ENCODE results near the gene HS6ST2. TPM values are rescaled to one million over a fixed set of nuclear protein-coding genes. Genes with fewer than 3 reads are reported as not detected.

HS6ST2 gene
- total and polyA plus RNA-seq, 10 of the 15 experiments (the other 5 are each of a cell fraction or from before 2014, with no cell fraction given) = not detected

DNA sequence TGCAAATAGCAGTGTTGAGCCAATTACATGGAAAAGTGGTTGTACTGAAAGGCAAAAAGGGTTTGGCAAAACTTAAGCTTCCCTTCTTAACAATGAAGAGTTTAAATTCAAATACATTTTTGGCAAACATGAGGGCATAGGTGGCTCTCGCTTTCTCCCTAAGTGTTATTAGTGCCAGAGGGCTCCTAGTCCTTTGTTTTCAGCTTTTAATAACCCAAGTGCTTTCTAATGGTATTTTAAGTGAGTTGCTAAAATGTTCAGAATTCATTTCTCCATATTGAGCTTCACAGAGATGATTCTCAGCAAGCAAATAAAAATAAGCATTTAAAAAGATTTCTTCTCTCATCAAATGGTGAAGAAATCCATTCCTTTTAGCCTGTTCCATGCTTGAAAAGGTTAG lies 123.7 kb downstream of the HS6ST2 start:
- no TSS peak for BruUV-seq (replicated peaks)
- RAD21 ChIA-PET (ENCODE audit: unreplicated experiment) = no interaction called here
- Histone ChIP-seq H3K9ac (ENCODE audit: control insufficient read depth, insufficient read depth, low read length) (no peak overlapping the region), H4K20me1 (ENCODE audit: control insufficient read depth, insufficient read depth) (no peaks in the 10 kb centered on the region), H3K4me3 (no peak overlapping the region), H2AFZ (ENCODE audit: control insufficient read depth, low read depth, low read length) (no peak overlapping the region), H3K9me3 (replicated peaks; ENCODE audit: control insufficient read depth, insufficient read depth, low read length) (no peaks in the 10 kb centered on the region), H3K27me3 (replicated peaks in 1 of 2; ENCODE audit: control insufficient read depth in 2 of 2, insufficient read depth in 2 of 2, low read length in 1 of 2) (no peaks in the 10 kb centered on the region; a peak in 3 of 4 replicates), H3K36me3 (ENCODE audit: control insufficient read depth in 2 of 2, insufficient read depth in 2 of 2, low read length in 1 of 2) (no peaks in the 10 kb centered on the region), H3K4me2 (ENCODE audit: control insufficient read depth, insufficient read depth) (no peak overlapping the region), H3K79me2 (ENCODE audit: control insufficient read depth, insufficient read depth, low read length) (no peaks in the 10 kb centered on the region), H3K27ac (ENCODE audit: control insufficient read depth, insufficient read depth) (no peak overlapping the region), H3K4me1 (ENCODE audit: control insufficient read depth, insufficient read depth, low read length) (no peaks in the 10 kb centered on the region)
- SMC1A ChIA-PET (ENCODE audit: uncharacterized antibody, unreplicated experiment) = no interaction called here
- no peak for FAIRE-seq
- TF ChIP-seq TCF7 (IDR thresholded peaks at IDR 0.05; ENCODE audit: borderline replicate concordance) = no peak
- TF ChIP-seq GATAD2B (conservative IDR thresholded peaks at IDR 0.05; ENCODE audit: low read depth) = no peak
- no peak for TF ChIP-seq CEBPB (IDR thresholded peaks at IDR 0.05; ENCODE audit: borderline replicate concordance in 1 of 2, low read depth in 2 of 2, low read length in 2 of 2)
- no peak for TF ChIP-seq NRF1 (conservative IDR thresholded peaks at IDR 0.05; ENCODE audit: low read depth, low read length)
- TF ChIP-seq ETV6 (conservative IDR thresholded peaks at IDR 0.05 in 1 of 2, IDR thresholded peaks at IDR 0.05 in 1 of 2; ENCODE audit: borderline replicate concordance in 1 of 2, low read depth in 1 of 2) = no peak
- TF ChIP-seq, protein P1, sequence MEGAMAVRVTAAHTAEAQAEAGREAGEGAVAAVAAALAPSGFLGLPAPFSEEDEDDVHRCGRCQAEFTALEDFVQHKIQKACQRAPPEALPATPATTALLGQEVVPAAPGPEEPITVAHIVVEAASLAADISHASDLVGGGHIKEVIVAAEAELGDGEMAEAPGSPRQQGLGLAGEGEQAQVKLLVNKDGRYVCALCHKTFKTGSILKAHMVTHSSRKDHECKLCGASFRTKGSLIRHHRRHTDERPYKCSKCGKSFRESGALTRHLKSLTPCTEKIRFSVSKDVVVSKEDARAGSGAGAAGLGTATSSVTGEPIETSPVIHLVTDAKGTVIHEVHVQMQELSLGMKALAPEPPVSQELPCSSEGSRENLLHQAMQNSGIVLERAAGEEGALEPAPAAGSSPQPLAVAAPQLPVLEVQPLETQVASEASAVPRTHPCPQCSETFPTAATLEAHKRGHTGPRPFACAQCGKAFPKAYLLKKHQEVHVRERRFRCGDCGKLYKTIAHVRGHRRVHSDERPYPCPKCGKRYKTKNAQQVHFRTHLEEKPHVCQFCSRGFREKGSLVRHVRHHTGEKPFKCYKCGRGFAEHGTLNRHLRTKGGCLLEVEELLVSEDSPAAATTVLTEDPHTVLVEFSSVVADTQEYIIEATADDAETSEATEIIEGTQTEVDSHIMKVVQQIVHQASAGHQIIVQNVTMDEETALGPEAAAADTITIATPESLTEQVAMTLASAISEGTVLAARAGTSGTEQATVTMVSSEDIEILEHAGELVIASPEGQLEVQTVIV (IDR thresholded peaks at IDR 0.05; ENCODE audit: borderline replicate concordance, partially characterized antibody) = no peak
- TF ChIP-seq BHLHE40 (IDR thresholded peaks at IDR 0.05; ENCODE audit: borderline replicate concordance in 1 of 2, low read depth in 2 of 2, low read length in 1 of 2) = no peak
- TF ChIP-seq JUND (IDR thresholded peaks at IDR 0.05; ENCODE audit: low read depth, low read length) = no peak
- TF ChIP-seq CBX5 (IDR thresholded peaks at IDR 0.05; ENCODE audit: low read depth) = no peak
- TF ChIP-seq, protein P2, sequence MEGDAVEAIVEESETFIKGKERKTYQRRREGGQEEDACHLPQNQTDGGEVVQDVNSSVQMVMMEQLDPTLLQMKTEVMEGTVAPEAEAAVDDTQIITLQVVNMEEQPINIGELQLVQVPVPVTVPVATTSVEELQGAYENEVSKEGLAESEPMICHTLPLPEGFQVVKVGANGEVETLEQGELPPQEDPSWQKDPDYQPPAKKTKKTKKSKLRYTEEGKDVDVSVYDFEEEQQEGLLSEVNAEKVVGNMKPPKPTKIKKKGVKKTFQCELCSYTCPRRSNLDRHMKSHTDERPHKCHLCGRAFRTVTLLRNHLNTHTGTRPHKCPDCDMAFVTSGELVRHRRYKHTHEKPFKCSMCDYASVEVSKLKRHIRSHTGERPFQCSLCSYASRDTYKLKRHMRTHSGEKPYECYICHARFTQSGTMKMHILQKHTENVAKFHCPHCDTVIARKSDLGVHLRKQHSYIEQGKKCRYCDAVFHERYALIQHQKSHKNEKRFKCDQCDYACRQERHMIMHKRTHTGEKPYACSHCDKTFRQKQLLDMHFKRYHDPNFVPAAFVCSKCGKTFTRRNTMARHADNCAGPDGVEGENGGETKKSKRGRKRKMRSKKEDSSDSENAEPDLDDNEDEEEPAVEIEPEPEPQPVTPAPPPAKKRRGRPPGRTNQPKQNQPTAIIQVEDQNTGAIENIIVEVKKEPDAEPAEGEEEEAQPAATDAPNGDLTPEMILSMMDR (IDR thresholded peaks at IDR 0.05 in 2 of 3, conservative IDR thresholded peaks at IDR 0.05 in 1 of 3; ENCODE audit: control insufficient read depth in 2 of 3, extremely low read depth in 1 of 3, insufficient read depth in 1 of 3, low read depth in 3 of 3, low read length in 3 of 3) = no peak
- TF ChIP-seq, protein P3, sequence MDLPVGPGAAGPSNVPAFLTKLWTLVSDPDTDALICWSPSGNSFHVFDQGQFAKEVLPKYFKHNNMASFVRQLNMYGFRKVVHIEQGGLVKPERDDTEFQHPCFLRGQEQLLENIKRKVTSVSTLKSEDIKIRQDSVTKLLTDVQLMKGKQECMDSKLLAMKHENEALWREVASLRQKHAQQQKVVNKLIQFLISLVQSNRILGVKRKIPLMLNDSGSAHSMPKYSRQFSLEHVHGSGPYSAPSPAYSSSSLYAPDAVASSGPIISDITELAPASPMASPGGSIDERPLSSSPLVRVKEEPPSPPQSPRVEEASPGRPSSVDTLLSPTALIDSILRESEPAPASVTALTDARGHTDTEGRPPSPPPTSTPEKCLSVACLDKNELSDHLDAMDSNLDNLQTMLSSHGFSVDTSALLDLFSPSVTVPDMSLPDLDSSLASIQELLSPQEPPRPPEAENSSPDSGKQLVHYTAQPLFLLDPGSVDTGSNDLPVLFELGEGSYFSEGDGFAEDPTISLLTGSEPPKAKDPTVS (IDR thresholded peaks at IDR 0.05; ENCODE audit: low read depth, low read length) = no peak
- no peak for TF ChIP-seq SRF (IDR thresholded peaks at IDR 0.05; ENCODE audit: low read depth in 2 of 2, low read length in 2 of 2)
- intact Hi-C loops (cut with micrococcal nuclease; ENCODE audit: unreplicated experiment) (no loop called here), in situ Hi-C loops (cut with MboI) (no loop called here)
- DNase-seq (ENCODE audit: low read depth, low spot score) = no peak
- no peak for ATAC-seq
- WGBS (ENCODE audit: insufficient coverage, insufficient replicate concordance, low lambda C conversion rate, missing lambda C conversion rate) = 0% methylated on average over 1 of the region's 1 CpG
- POLR2A ChIA-PET = no interaction called here
- CTCF ChIA-PET = interaction anchor here (1.3 kb wide), 1 partner anchor 24 kb away, joined by 3 read pairs; no protein-coding TSS in a partner anchor

All from GM12878 (cell line).